ENCODE results near the gene HMGCS1.

- TF ChIP-seq POLR2AphosphoS5 (IDR thresholded peaks at IDR 0.05), result no peak
- no peak for TF ChIP-seq EZH2 (IDR thresholded peaks at IDR 0.05; ENCODE audit: borderline replicate concordance, insufficient read depth, low read length, poor library complexity, severe bottlenecking)
- TF ChIP-seq, protein P1, sequence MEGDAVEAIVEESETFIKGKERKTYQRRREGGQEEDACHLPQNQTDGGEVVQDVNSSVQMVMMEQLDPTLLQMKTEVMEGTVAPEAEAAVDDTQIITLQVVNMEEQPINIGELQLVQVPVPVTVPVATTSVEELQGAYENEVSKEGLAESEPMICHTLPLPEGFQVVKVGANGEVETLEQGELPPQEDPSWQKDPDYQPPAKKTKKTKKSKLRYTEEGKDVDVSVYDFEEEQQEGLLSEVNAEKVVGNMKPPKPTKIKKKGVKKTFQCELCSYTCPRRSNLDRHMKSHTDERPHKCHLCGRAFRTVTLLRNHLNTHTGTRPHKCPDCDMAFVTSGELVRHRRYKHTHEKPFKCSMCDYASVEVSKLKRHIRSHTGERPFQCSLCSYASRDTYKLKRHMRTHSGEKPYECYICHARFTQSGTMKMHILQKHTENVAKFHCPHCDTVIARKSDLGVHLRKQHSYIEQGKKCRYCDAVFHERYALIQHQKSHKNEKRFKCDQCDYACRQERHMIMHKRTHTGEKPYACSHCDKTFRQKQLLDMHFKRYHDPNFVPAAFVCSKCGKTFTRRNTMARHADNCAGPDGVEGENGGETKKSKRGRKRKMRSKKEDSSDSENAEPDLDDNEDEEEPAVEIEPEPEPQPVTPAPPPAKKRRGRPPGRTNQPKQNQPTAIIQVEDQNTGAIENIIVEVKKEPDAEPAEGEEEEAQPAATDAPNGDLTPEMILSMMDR (IDR thresholded peaks at IDR 0.05; ENCODE audit: poor library complexity, severe bottlenecking), result no peak
- no peak for TF ChIP-seq EP300 (conservative IDR thresholded peaks at IDR 0.05; ENCODE audit: poor library complexity, severe bottlenecking)
- TF ChIP-seq, protein P2, sequence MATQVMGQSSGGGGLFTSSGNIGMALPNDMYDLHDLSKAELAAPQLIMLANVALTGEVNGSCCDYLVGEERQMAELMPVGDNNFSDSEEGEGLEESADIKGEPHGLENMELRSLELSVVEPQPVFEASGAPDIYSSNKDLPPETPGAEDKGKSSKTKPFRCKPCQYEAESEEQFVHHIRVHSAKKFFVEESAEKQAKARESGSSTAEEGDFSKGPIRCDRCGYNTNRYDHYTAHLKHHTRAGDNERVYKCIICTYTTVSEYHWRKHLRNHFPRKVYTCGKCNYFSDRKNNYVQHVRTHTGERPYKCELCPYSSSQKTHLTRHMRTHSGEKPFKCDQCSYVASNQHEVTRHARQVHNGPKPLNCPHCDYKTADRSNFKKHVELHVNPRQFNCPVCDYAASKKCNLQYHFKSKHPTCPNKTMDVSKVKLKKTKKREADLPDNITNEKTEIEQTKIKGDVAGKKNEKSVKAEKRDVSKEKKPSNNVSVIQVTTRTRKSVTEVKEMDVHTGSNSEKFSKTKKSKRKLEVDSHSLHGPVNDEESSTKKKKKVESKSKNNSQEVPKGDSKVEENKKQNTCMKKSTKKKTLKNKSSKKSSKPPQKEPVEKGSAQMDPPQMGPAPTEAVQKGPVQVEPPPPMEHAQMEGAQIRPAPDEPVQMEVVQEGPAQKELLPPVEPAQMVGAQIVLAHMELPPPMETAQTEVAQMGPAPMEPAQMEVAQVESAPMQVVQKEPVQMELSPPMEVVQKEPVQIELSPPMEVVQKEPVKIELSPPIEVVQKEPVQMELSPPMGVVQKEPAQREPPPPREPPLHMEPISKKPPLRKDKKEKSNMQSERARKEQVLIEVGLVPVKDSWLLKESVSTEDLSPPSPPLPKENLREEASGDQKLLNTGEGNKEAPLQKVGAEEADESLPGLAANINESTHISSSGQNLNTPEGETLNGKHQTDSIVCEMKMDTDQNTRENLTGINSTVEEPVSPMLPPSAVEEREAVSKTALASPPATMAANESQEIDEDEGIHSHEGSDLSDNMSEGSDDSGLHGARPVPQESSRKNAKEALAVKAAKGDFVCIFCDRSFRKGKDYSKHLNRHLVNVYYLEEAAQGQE (IDR thresholded peaks at IDR 0.05; ENCODE audit: borderline replicate concordance), result no peak
These were observed 35.7 kb upstream of the HMGCS1 start for GRCh38 chr5:43348861-43349363.

Measured in neural cell (in vitro differentiated cells).